Prostate gland (tissue), 2 donors: ENCODE results near the gene MORN1.

Experiments
- POLR2A ChIP-seq: fragments of 450-650 bp; IDR thresholded peaks from one replicate; pipeline ENCODE4 v1.6.1; 2016; ENCODE audit warnings: antibody characterized with exemption, mild to moderate bottlenecking
- TF ChIP-seq, protein P1 (sequence below), 4 experiments: fragments of 200-600 bp in 2 of 4; fragments of 450-650 bp in 2 of 4; sonication (generic) in 2 of 4; IDR thresholded peaks; 1 replicate in 3 of 4; 2 replicates in 1 of 4; pipeline ENCODE4 v1.5.1; 2016 to 2019; ENCODE audit warnings: antibody characterized with exemption in 4 of 4, mild to moderate bottlenecking in 2 of 4, moderate library complexity in 2 of 4

DNA sequence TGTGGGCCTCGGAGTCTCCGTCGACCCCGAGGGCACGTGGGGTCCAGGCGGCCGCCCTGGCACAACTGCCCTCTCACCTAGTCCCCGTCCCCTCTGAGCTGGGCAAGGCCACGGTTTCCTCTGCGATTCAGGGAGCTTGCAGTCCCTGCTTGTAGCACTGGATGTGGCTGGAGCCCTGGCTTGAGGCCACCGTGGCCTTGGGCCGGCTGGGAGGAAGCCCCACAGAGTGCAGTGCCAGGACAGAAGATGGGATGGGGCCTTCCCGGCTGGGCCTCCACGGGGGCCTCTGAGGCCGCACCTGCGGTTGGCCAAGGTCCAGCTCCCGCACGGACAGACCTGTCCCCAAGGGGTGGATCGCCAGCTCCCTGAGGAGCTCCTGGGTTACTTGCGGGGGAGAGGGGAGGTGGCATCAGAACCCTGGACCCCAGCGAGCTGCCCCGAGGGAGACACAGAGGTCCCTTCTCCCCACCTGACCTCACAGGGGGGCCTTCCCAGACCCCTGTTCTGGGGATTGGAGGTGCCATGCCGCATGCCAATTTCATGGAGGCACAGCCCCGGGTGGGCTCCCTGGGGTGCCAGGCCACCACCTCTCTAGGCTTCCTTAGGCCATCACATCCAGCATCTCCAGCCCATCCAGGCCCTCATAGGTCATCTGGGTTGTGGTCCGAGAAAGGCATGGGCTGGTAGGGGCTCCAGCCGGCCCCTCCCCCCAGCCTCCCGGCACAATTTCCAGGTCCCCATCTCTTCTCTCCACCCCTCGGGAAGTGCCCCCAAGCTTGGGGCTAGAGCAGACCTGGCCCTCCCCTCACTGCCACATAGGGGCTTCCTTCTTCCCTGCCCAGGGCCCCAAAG, 80.8 kb downstream of the MORN1 start:
- TF ChIP-seq, protein P1, sequence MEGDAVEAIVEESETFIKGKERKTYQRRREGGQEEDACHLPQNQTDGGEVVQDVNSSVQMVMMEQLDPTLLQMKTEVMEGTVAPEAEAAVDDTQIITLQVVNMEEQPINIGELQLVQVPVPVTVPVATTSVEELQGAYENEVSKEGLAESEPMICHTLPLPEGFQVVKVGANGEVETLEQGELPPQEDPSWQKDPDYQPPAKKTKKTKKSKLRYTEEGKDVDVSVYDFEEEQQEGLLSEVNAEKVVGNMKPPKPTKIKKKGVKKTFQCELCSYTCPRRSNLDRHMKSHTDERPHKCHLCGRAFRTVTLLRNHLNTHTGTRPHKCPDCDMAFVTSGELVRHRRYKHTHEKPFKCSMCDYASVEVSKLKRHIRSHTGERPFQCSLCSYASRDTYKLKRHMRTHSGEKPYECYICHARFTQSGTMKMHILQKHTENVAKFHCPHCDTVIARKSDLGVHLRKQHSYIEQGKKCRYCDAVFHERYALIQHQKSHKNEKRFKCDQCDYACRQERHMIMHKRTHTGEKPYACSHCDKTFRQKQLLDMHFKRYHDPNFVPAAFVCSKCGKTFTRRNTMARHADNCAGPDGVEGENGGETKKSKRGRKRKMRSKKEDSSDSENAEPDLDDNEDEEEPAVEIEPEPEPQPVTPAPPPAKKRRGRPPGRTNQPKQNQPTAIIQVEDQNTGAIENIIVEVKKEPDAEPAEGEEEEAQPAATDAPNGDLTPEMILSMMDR (IDR thresholded peaks at IDR 0.05) = no peak
- TF ChIP-seq POLR2A = no peak
